Fibroblast of mammary gland (primary cell): Measurements from ENCODE around the gene ELMOD3.
A peak's percentile ranks its signal among the peaks of the same experiment; 100 is the strongest.

Experiments
- DNase-seq: peaks from one replicate; pipeline ENCODE4 v3.0.0-alpha.2; 2010; ENCODE audit warnings: low read depth
- H3K4me3 ChIP-seq: 2 replicates; pipeline ENCODE4 v1.5.1; 2011; ENCODE audit warnings: low read depth, mild to moderate bottlenecking, low read length, moderate library complexity; ENCODE audit not compliant: control insufficient read depth
- CTCF ChIP-seq: conservative IDR thresholded peaks from 2 replicates; pipeline ENCODE4 v1.5.1; 2011; ENCODE audit warnings: low read depth, low read length, inconsistent platforms; ENCODE audit not compliant: control insufficient read depth, insufficient read depth

ELMOD3 gene

GRCh38 chr2:85367180-85367579 lies 12.6 kb downstream of the ELMOD3 start:
- H3K4me3 ChIP-seq, result no peak overlapping the region
- no peak for DNase-seq
- TF ChIP-seq CTCF, result no peak

GRCh38 chr2:85368921-85369320 lies 14.4 kb downstream of the ELMOD3 start:
- no peak overlapping the region for H3K4me3 ChIP-seq
- TF ChIP-seq CTCF, result no peak
- peak; percentile 31 for DNase-seq

GRCh38 chr2:85369500-85369899 lies 14.9 kb downstream of the ELMOD3 start:
- TF ChIP-seq CTCF, result no peak
- no peak overlapping the region for H3K4me3 ChIP-seq
- DNase-seq, result no peak

- no peak for TF ChIP-seq CTCF
- no peak for DNase-seq
- no peak overlapping the region for H3K4me3 ChIP-seq
Observed at GRCh38 chr2:85371045-85371444, 16.5 kb downstream of the ELMOD3 start.

DNA sequence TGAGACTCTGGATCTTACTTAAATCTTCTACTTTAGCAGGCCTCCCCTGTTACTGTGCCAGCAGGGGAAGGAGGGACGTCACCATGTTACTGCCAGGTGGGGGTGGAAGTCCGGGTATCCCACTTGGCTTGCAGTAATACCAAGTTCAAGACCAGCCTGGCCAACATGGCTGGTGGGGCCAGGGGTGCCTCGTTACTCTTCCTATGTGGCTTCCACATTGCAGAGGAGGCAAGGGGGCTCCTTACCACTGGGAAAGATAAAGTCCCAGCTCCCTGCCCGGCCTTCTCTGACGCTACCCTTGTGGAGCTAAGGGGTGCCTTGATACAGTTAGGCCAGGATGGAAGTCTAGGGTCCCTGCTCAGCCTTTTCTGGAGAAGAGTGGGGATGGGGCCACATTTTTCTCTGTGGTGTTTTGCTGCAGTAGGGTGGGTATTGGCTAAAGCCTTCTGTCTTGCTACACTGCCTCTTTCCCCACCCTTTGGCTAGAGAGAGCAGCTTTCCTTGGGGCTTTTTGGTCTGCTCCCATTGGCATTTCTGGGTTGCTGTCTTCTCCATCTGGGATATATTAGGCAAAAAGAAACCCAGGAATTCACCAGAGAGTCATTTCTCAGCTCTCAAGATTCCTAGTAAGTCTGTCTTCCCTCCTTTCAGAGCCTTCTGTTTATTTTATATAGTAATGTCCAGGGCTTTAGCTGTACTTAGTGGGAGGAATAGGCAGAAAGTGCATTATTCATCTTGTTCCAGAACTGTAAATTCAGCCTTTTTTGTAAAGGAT lies 21.9 kb downstream of the ELMOD3 start:
- DNase-seq, result no peak
- H3K4me3 ChIP-seq, result no peak overlapping the region
- no peak for TF ChIP-seq CTCF

DNA sequence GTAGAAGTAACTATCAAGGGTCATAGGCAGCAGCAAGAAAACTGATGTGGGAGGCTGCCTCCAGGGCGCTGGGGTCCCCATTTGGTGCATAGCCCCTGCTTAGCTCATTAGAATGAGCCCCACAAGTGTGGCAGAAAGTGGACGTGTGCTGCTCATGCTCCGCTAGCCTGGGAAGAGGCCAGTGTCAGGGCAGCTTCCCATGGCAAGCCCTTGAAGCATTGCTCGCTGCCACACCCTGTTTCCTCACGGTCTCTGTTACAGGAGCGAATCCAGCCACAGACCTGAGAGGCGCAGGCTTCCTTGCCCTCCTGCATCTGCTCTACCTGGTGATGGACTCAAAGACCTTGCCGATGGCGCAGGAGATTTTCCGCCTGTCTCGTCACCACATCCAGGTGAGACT lies 22.5 kb downstream of the ELMOD3 start:
- DNase-seq, result no peak
- H3K4me3 ChIP-seq, result no peak overlapping the region
- TF ChIP-seq CTCF, result no peak
